Endodermal cell (in vitro differentiated cells): ENCODE measurements around the gene TRIM10. TPM values are rescaled to one million over a fixed set of nuclear protein-coding genes. Genes with fewer than 3 reads are reported as not detected.

Source experiments
- DNase-seq: peaks from one replicate; pipeline ENCODE4 v3.0.0-alpha.2; 2017
- H3K27ac ChIP-seq: 2 replicates; pipeline ENCODE4 v1.5.1; 2013; ENCODE audit warnings: mild to moderate bottlenecking, low read depth, low read length, moderate library complexity
- H3K27me3 ChIP-seq: 2 replicates; pipeline ENCODE4 v1.6.1; 2013; ENCODE audit warnings: mild to moderate bottlenecking, low read length, moderate library complexity; ENCODE audit not compliant: insufficient read depth, control insufficient read depth, poor library complexity, severe bottlenecking
- H3K36me3 ChIP-seq: 2 replicates; pipeline ENCODE4 v1.7.0; 2013; ENCODE audit warnings: mild to moderate bottlenecking, low read length, moderate library complexity; ENCODE audit not compliant: control insufficient read depth, insufficient read depth
- H3K4me1 ChIP-seq: one replicate; pipeline ENCODE4 v1.7.0; 2013; ENCODE audit warnings: low read length; ENCODE audit not compliant: control insufficient read depth, insufficient read depth
- H3K4me3 ChIP-seq: 2 replicates; pipeline ENCODE4 v1.5.1; 2013; ENCODE audit warnings: mild to moderate bottlenecking, low read length, moderate library complexity
- H3K9ac ChIP-seq: 2 replicates; pipeline ENCODE4 v1.6.1; 2013; ENCODE audit warnings: mild to moderate bottlenecking, low read length, moderate library complexity; ENCODE audit not compliant: poor library complexity, severe bottlenecking; ENCODE audit errors: extremely low read depth
- H3K9me3 ChIP-seq: 2 replicates; pipeline ENCODE4 v1.6.1; 2013; ENCODE audit warnings: mild to moderate bottlenecking, low read length, moderate library complexity; ENCODE audit not compliant: control insufficient read depth
- H3K27ac Mint-ChIP-seq: 2 replicates; pipeline ENCODE4 v1.8.0; 2020; ENCODE audit warnings: mixed read lengths
- H3K27me3 Mint-ChIP-seq: 2 replicates; pipeline ENCODE4 v1.8.0; 2021; ENCODE audit warnings: mild to moderate bottlenecking, mixed read lengths; ENCODE audit not compliant: insufficient read depth
- H3K36me3 Mint-ChIP-seq: 2 replicates; pipeline ENCODE4 v1.8.0; 2020; ENCODE audit warnings: low read depth, mixed read lengths
- H3K4me1 Mint-ChIP-seq: 2 replicates; pipeline ENCODE4 v1.8.0; 2020; ENCODE audit warnings: mixed read lengths
- H3K4me3 Mint-ChIP-seq: 2 replicates; pipeline ENCODE4 v1.8.0; 2020; ENCODE audit warnings: mild to moderate bottlenecking, moderate library complexity, mixed read lengths
- H3K9me3 Mint-ChIP-seq: 2 replicates; pipeline ENCODE4 v1.8.0; 2020; ENCODE audit warnings: mild to moderate bottlenecking, mixed read lengths
- WGBS, 2 experiments: methylation state at CpG; one replicate each; pipeline versions ENCODE4 v1.1.5 to v1.1.7; 2013; ENCODE audit warnings: missing lambda C conversion rate in 2 of 2, mixed read lengths in 1 of 2; ENCODE audit not compliant: insufficient coverage in 1 of 2, insufficient read length in 1 of 2; 5-methylcytosine and 5-hydroxymethylcytosine counted together
- total RNA-seq, 2 donors: library from RNA; stranded (reverse); fragmentation: NEBNext Ultra II Directional in 1 of 2; extraction: Animal tissue kit (Norgen Biotek cat#: 25700) in 1 of 2; gene quantifications; 2 replicates in 1 of 2; 3 replicates in 1 of 2; pipeline ENCODE4 v1.2.1, GENCODE V29; 2021
- TF ChIP-seq, protein P1 (sequence below): fragments of 200-600 bp; sonication (generic); conservative IDR thresholded peaks from 2 replicates; pipeline ENCODE4 v1.5.0; 2021; ENCODE audit warnings: antibody characterized with exemption, mild to moderate bottlenecking

TRIM10 gene
- total RNA-seq, 2 donors from 2014 or later: not detected

DNA sequence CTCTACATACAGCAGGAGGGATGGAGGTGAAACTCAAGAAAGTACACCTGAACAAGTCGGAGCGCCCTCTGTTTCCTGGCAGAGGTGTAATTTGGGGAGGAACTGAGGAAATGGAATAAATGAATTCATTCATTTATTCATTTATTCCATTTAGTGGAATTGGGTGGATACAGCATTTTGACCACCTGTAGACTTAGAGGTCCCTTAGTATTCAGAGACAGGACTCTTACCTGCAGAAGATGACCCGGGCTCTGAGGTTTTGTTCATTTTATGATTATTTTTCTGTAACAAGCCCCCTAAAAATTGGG is 57.2 kb downstream of the TRIM10 start:
- Histone ChIP-seq H3K27ac (no peak overlapping the region), H3K9ac (no peak overlapping the region), H3K36me3 (no peaks in the 10 kb centered on the region), H3K4me3 (peak overlapping the region; percentile 82), H3K4me1 (no peaks in the 10 kb centered on the region), H3K27me3 (peaks cover 86% of the 10 kb centered on the region), H3K9me3 (no peaks in the 10 kb centered on the region)
- H3K4me1 Mint-ChIP-seq: peaks cover 25% of the 10 kb centered on the region
- no peak for DNase-seq
- WGBS, 2 experiments: 54% methylated on average over 3 of the region's 3 CpGs; no CpG with 5 or more reads in 1 of the 2 experiments
- H3K9me3 Mint-ChIP-seq: no peaks in the 10 kb centered on the region
- TF ChIP-seq, protein P1, sequence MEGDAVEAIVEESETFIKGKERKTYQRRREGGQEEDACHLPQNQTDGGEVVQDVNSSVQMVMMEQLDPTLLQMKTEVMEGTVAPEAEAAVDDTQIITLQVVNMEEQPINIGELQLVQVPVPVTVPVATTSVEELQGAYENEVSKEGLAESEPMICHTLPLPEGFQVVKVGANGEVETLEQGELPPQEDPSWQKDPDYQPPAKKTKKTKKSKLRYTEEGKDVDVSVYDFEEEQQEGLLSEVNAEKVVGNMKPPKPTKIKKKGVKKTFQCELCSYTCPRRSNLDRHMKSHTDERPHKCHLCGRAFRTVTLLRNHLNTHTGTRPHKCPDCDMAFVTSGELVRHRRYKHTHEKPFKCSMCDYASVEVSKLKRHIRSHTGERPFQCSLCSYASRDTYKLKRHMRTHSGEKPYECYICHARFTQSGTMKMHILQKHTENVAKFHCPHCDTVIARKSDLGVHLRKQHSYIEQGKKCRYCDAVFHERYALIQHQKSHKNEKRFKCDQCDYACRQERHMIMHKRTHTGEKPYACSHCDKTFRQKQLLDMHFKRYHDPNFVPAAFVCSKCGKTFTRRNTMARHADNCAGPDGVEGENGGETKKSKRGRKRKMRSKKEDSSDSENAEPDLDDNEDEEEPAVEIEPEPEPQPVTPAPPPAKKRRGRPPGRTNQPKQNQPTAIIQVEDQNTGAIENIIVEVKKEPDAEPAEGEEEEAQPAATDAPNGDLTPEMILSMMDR: no peak
- peaks cover 91% of the 10 kb centered on the region for H3K27me3 Mint-ChIP-seq
- H3K4me3 Mint-ChIP-seq: peak overlapping the region; percentile 57
- H3K36me3 Mint-ChIP-seq: no peaks in the 10 kb centered on the region
- no peak overlapping the region for H3K27ac Mint-ChIP-seq

DNA sequence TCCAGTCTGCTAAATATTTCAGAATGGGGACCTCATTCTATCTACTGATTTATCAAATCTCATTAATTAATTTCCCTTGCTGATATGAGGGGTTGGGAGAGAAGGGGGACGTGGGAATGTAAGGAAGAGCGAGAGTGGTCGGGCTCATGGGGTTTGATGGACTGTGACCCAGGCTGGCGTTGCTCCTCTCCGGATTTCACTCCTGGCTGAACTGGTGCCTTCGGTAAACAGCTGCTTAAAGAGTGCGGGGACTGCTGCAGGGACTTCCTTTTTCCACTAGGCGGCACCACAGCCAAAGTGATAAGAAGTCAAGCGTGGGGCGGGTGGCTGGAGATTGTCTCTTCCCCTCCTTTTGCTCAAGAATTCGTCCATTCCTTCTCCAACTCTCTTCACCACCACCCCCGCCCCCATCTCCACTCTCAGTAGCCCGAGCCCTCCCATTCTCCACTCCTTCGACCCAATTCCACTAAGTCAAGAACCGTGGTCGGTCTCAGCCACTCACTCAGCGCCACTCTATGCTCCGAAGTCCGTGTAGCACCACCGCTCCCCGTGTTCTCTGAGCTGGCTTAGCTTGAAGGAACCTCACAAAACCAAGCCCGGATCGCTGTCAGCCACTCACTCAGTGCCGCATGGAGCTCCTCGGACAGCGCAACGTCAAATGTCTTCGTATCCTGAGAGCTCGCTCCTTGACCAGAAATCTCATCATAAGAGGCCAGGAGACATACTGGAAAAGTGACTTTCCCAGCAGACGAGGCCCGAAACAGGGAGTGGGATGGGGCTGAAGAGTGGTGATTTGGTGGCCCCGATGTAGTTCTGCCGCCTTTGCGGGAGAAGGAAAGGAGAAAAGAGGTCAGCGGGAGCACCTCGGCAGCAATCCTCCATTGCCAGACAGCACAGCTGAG is 57.8 kb downstream of the TRIM10 start:
- Mint-ChIP-seq H3K4me3 (peak overlapping the region; percentile 57), H3K27me3 (peaks cover 92% of the 10 kb centered on the region), H3K27ac (no peak overlapping the region), H3K9me3 (no peaks in the 10 kb centered on the region), H3K36me3 (no peaks in the 10 kb centered on the region), H3K4me1 (peaks cover 25% of the 10 kb centered on the region)
- TF ChIP-seq, protein P1: peak; percentile 94
- Histone ChIP-seq H3K9ac (no peak overlapping the region), H3K36me3 (no peaks in the 10 kb centered on the region), H3K9me3 (no peaks in the 10 kb centered on the region), H3K27me3 (peaks cover 87% of the 10 kb centered on the region), H3K4me1 (no peaks in the 10 kb centered on the region), H3K4me3 (peak overlapping the region; percentile 82), H3K27ac (no peak overlapping the region)
- WGBS, 2 experiments: 11 to 19% methylated on average over 25 to 36 of the region's 36 CpGs
- peak; percentile 95 for DNase-seq

DNA sequence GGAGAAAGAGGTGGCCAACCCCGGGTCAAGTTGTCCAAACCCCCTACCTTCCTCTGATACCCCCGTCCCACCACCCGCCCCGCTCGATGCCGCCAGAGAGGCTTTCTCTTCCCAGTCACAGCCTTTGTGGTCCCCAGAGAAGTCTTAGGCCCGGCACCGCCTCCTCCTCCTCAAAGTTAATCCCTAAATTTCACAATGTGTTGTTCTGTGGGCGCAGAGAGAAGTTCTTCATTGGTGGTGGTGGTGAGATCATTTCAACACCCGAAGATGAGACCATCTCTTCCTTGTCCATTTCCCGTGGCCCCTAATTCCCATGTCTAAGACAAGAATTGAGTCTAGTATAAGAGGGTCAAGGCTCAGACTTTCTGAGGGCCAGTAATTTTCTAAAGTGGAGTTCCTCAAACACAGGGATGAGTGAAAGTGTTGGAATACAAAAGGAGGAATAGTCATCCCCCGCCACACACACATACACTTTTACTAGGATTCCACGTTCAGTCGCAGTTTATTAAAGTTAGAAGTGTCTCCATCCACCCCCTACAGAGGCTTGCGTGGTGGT is 58.5 kb downstream of the TRIM10 start:
- Mint-ChIP-seq H3K9me3 (no peaks in the 10 kb centered on the region), H3K27ac (no peak overlapping the region), H3K27me3 (peaks cover 92% of the 10 kb centered on the region), H3K4me3 (peak overlapping the region; percentile 57), H3K4me1 (peaks cover 28% of the 10 kb centered on the region), H3K36me3 (no peaks in the 10 kb centered on the region)
- Histone ChIP-seq H3K9me3 (no peaks in the 10 kb centered on the region), H3K27me3 (peaks cover 88% of the 10 kb centered on the region), H3K36me3 (no peaks in the 10 kb centered on the region), H3K9ac (no peak overlapping the region), H3K4me3 (peak overlapping the region; percentile 76), H3K27ac (no peak overlapping the region), H3K4me1 (no peaks in the 10 kb centered on the region)
- TF ChIP-seq, protein P1: no peak
- WGBS, 2 experiments: 42 to 83% methylated on average over 4 to 15 of the region's 15 CpGs
- DNase-seq: no peak

Other genes with a start within 250 kb of the TRIM10 start
- gene HLA-A, start 218.7 kb downstream of the TRIM10 start, total RNA-seq: 100 to 1,000 TPM; 212 to 282 TPM
- gene POLR1H, start 99.9 kb downstream of the TRIM10 start, total RNA-seq: 10 to 100 TPM; 23.0 to 27.2 TPM
- gene PPP1R11, start 94.0 kb downstream of the TRIM10 start, total RNA-seq: 10 to 100 TPM; 32.4 to 35.2 TPM
- under 1 TPM in 1 of 2 donors, not detected in 1; 0.15 TPM for gene RNF39, start 85.4 kb downstream of the TRIM10 start, total RNA-seq
- not detected for gene TRIM31, start 48.1 kb downstream of the TRIM10 start, total RNA-seq
- not detected for gene TRIM40, start 25.1 kb downstream of the TRIM10 start, total RNA-seq
- gene TRIM15, start 2.3 kb upstream of the TRIM10 start, total RNA-seq: not detected
- gene TRIM26, start 52.2 kb upstream of the TRIM10 start, total RNA-seq: 10 to 100 TPM; 29.3 to 35.3 TPM
- 10 to 100 TPM; 16.4 to 17.1 TPM for gene TRIM39, start 165.7 kb upstream of the TRIM10 start, total RNA-seq
- 10 to 100 TPM; 52.2 to 59.7 TPM for gene RPP21, start 183.9 kb upstream of the TRIM10 start, total RNA-seq